Trophoblast cell (in vitro differentiated cells and primary cell): ENCODE results near the gene GRAP.

Source experiments
- DNase-seq, 2 donors: peaks; one replicate each; pipeline ENCODE4 v3.0.0-alpha.2; 2016
- H2AFZ ChIP-seq: 2 replicates; pipeline ENCODE4 v1.6.1; 2013; ENCODE audit warnings: low read length, moderate library complexity, mild to moderate bottlenecking; ENCODE audit not compliant: insufficient read depth, poor library complexity
- H2AK5ac ChIP-seq: 2 replicates; pipeline ENCODE4 v1.6.1; 2013; ENCODE audit warnings: mild to moderate bottlenecking, low read length
- H2BK120ac ChIP-seq: 2 replicates; pipeline ENCODE4 v1.6.1; 2013; ENCODE audit warnings: low read length, mild to moderate bottlenecking, moderate library complexity; ENCODE audit not compliant: insufficient read depth, poor library complexity
- H2BK12ac ChIP-seq: 2 replicates; pipeline ENCODE4 v1.6.1; 2013; ENCODE audit warnings: mild to moderate bottlenecking, low read length, moderate library complexity
- H2BK5ac ChIP-seq: 2 replicates; pipeline ENCODE4 v1.6.1; 2013; ENCODE audit warnings: low read length, low read depth, moderate library complexity, mild to moderate bottlenecking; ENCODE audit not compliant: poor library complexity
- H3K14ac ChIP-seq: 2 replicates; pipeline ENCODE4 v1.6.1; 2013; ENCODE audit warnings: mild to moderate bottlenecking, low read length
- H3K18ac ChIP-seq: 2 replicates; pipeline ENCODE4 v1.6.1; 2013; ENCODE audit warnings: mild to moderate bottlenecking, low read length
- H3K23ac ChIP-seq: 2 replicates; pipeline ENCODE4 v1.6.1; 2013; ENCODE audit warnings: low read length
- H3K27ac ChIP-seq: 2 replicates; pipeline ENCODE4 v1.5.1; 2013; ENCODE audit warnings: low read depth, mild to moderate bottlenecking, inconsistent platforms, low read length, moderate library complexity
- H3K27me3 ChIP-seq: 2 replicates; pipeline ENCODE4 v1.6.1; 2013; ENCODE audit warnings: inconsistent platforms, mild to moderate bottlenecking, low read length, moderate library complexity; ENCODE audit not compliant: insufficient read depth
- H3K36me3 ChIP-seq, 2 experiments: 1 replicate in 1 of 2; 2 replicates in 1 of 2; pipeline ENCODE4 v1.6.1; 2013; ENCODE audit warnings: low read length in 2 of 2, mild to moderate bottlenecking in 2 of 2, moderate library complexity in 1 of 2; ENCODE audit not compliant: insufficient read depth in 2 of 2, control insufficient read depth in 1 of 2
- H3K4ac ChIP-seq: 2 replicates; pipeline ENCODE4 v1.6.1; 2013; ENCODE audit warnings: low read depth, mild to moderate bottlenecking, low read length, moderate library complexity
- H3K4me1 ChIP-seq, 2 experiments: 1 replicate in 1 of 2; 2 replicates in 1 of 2; pipeline ENCODE4 v1.6.1; 2013; ENCODE audit warnings: low read length in 2 of 2, mild to moderate bottlenecking in 2 of 2, moderate library complexity in 1 of 2; ENCODE audit not compliant: insufficient read depth in 2 of 2, control insufficient read depth in 1 of 2
- H3K4me2 ChIP-seq: 2 replicates; pipeline ENCODE4 v1.6.1; 2013; ENCODE audit warnings: inconsistent platforms, mild to moderate bottlenecking, low read length, moderate library complexity
- H3K4me3 ChIP-seq: 2 replicates; pipeline ENCODE4 v1.5.1; 2013; ENCODE audit warnings: mild to moderate bottlenecking, low read depth, low read length, inconsistent platforms
- H3K79me1 ChIP-seq: one replicate; pipeline ENCODE4 v1.6.1; 2013; ENCODE audit warnings: low read length
- H3K79me2 ChIP-seq: 2 replicates; pipeline ENCODE4 v1.6.1; 2013; ENCODE audit warnings: low read length, mild to moderate bottlenecking; ENCODE audit not compliant: control insufficient read depth, insufficient read depth, poor library complexity
- H3K9ac ChIP-seq: 2 replicates; pipeline ENCODE4 v1.6.1; 2013; ENCODE audit warnings: mild to moderate bottlenecking, low read length
- H3K9me3 ChIP-seq: 2 replicates; pipeline ENCODE4 v1.6.1; 2013; ENCODE audit warnings: low read depth, mild to moderate bottlenecking, control low read depth, inconsistent platforms, low read length; ENCODE audit not compliant: insufficient read depth
- H4K12ac ChIP-seq: 2 replicates; pipeline ENCODE4 v1.6.1; 2013; ENCODE audit warnings: low read depth, mild to moderate bottlenecking, low read length, moderate library complexity
- H4K8ac ChIP-seq: 2 replicates; pipeline ENCODE4 v1.6.1; 2013; ENCODE audit warnings: low read depth, mild to moderate bottlenecking, low read length, moderate library complexity
- H4K91ac ChIP-seq: one replicate; pipeline ENCODE4 v1.6.1; 2013; ENCODE audit warnings: low read depth, mild to moderate bottlenecking, low read length, moderate library complexity
- WGBS: extraction: QIAGEN DNeasy Blood & Tissue Kit; methylation state at CpG from one replicate; pipeline ENCODE4 v1.1.7; 2013; ENCODE audit warnings: missing lambda C conversion rate; ENCODE audit not compliant: insufficient read length, insufficient coverage; ENCODE audit errors: extremely low coverage; 5-methylcytosine and 5-hydroxymethylcytosine counted together

The GRAP gene

DNA sequence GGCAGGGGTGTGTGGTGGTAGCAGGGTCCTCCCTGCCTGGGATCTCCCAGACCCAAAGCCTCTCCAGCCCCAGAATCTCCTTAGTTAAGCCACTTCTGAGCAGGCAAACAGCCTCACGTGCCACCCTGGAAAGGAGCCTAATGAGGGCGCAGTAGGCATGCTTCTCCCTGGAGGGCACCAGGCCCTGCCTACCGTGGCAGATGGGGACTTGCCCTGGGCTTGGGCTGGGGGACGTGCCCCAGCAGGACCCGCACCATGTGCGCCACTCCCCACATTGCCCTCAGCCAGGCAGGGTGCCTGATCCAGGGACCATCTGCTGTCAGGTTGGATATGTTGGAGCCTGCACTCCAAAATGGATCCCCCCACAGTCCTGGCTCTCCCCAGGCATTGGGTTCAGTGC is 56.4 kb downstream of the GRAP start:
- Histone ChIP-seq H2BK120ac (no peak overlapping the region), H3K4me1 (no peaks in the 10 kb centered on the region), H3K4me2 (no peak overlapping the region), H3K79me1 (no peaks in the 10 kb centered on the region), H4K12ac (no peak overlapping the region), H3K27ac (no peak overlapping the region), H2AFZ (no peak overlapping the region), H3K4ac (no peak overlapping the region), H4K8ac (no peak overlapping the region), H3K23ac (no peak overlapping the region), H2AK5ac (no peak overlapping the region), H3K18ac (peak overlapping the region; percentile 41), H2BK12ac (peak overlapping the region; percentile 3), H3K4me3 (no peak overlapping the region), H3K79me2 (peaks cover 2% of the 10 kb centered on the region), H3K9ac (no peak overlapping the region), H3K36me3 (peaks cover 52 to 57% of the 10 kb centered on the region in 2 experiments), H3K27me3 (no peaks in the 10 kb centered on the region), H2BK5ac (no peak overlapping the region), H3K9me3 (no peaks in the 10 kb centered on the region), H4K91ac (no peak overlapping the region), H3K14ac (no peak overlapping the region)
- no CpG with 5 or more reads among the region's 6 CpGs for WGBS
- DNase-seq = no peak

DNA sequence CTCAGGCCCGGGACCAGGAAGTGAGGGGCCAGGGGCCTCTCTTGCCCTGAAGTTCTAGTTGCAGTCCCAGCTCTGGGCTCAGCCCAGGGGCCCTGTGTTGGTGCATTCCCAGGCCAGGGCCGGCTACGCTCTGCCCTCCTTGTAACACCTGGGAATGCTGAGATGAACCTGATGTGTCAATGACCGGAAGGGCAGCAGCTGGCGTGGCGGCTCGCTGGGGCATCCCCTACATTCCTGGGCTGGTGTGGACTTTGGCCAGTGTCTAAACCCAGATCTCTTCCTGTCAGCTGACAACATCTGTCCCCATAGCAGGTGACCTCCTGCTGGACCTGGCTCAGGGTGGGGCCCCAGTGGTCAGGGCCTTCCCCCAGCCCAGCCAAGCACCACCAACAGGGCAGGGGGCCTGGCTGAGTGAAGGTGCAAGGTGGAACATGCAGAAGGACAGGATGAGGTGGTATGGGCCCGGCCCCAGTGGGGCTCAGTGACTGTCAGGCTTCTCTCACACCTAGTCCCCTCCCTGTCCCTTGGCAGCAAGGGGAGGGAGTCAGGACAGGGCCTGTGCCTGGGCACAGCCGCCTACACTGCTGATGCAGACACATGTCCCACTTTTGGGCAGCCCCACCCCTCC is 58.1 kb downstream of the GRAP start:
- Histone ChIP-seq H3K4me1 (peaks cover 6 to 7% of the 10 kb centered on the region in 2 experiments), H3K79me1 (peaks cover 1% of the 10 kb centered on the region), H3K4me3 (no peak overlapping the region), H3K79me2 (peaks cover 2% of the 10 kb centered on the region), H3K9me3 (peaks cover under 1% of the 10 kb centered on the region), H2AK5ac (no peak overlapping the region), H3K27ac (no peak overlapping the region), H3K27me3 (no peaks in the 10 kb centered on the region), H4K8ac (no peak overlapping the region), H3K9ac (no peak overlapping the region), H2BK5ac (no peak overlapping the region), H3K4me2 (no peak overlapping the region), H4K12ac (no peak overlapping the region), H3K23ac (no peak overlapping the region), H2BK12ac (no peak overlapping the region), H3K14ac (no peak overlapping the region), H3K36me3 (peaks cover 62 to 64% of the 10 kb centered on the region in 2 experiments), H3K4ac (no peak overlapping the region), H3K18ac (no peak overlapping the region), H2AFZ (no peak overlapping the region), H4K91ac (no peak overlapping the region), H2BK120ac (no peak overlapping the region)
- no CpG with 5 or more reads among the region's 9 CpGs for WGBS
- peak; percentile 33 to 35 for DNase-seq

DNA sequence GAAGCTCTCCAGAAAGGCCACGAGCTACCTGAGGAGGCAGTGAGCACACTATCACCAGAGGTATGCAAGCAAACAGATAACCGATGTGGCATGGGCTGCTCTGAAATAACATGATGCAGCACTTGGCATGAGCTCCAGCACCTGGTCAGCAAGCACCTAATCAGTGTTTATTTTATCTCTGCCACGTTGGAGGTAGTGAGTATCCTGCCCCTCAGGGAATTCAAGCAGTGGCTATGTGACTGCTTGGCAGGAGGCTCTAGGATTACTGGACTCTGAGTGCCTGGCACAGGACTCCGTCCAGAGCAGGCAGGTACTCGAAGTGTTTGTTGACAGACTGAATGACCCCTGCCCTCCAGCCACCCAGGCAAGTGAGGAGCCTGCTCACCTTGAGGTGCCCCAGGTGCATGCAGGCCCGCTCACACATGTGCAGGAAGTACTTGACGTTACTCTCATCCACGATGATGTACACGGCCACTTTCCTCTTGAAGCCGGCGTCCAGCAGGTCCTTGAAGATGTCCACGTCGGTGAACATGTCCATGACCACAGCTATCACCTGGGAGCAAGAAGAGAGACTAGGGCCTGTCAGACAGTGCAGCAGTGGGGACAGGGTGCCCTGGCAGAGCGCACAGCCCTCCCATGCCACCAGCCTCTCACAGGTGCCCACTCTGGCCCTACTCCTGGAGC is 58.8 kb downstream of the GRAP start:
- no peak overlapping the region for H2BK12ac ChIP-seq
- H3K27me3 ChIP-seq = no peaks in the 10 kb centered on the region
- DNase-seq = no peak
- no peak overlapping the region for H3K18ac ChIP-seq
- H3K14ac ChIP-seq = no peak overlapping the region
- H3K4ac ChIP-seq = no peak overlapping the region
- H3K9me3 ChIP-seq = peaks cover 3% of the 10 kb centered on the region
- H3K27ac ChIP-seq = no peak overlapping the region
- no peak overlapping the region for H3K4me2 ChIP-seq
- H2AK5ac ChIP-seq = no peak overlapping the region
- H4K91ac ChIP-seq = no peak overlapping the region
- peaks cover 61 to 63% of the 10 kb centered on the region in 2 experiments for H3K36me3 ChIP-seq
- no peak overlapping the region for H3K4me3 ChIP-seq
- H3K4me1 ChIP-seq = peaks cover 6 to 9% of the 10 kb centered on the region in 2 experiments
- H3K79me1 ChIP-seq = peaks cover 3% of the 10 kb centered on the region
- no peak overlapping the region for H3K23ac ChIP-seq
- no peak overlapping the region for H3K9ac ChIP-seq
- no peak overlapping the region for H4K12ac ChIP-seq
- no peak overlapping the region for H2AFZ ChIP-seq
- peaks cover 2% of the 10 kb centered on the region for H3K79me2 ChIP-seq
- no peak overlapping the region for H2BK5ac ChIP-seq
- WGBS = no CpG with 5 or more reads among the region's 14 CpGs
- no peak overlapping the region for H4K8ac ChIP-seq
- no peak overlapping the region for H2BK120ac ChIP-seq

DNA sequence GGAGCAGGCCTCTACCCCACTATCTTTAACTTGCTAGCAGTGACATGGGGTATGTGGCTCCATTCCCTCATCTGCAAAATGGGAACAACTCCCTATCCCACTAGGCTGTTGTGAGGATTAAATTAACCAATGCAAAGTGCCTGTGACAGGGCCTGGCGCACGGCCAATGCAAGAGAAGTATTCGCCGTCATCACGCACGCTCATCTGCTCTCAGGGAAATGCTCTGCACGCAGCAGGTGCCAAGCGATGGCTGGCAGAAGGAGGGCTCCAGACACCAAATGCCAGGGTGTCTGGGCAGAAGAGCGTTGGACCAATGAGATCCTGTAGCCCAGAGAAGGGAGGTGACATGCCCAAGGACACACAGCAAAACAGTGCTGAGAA is 59.5 kb downstream of the GRAP start:
- H3K9ac ChIP-seq = no peak overlapping the region

More for the DNA sequence above, 59.5 kb downstream of the GRAP start:
- Histone ChIP-seq H4K8ac (no peak overlapping the region), H2BK120ac (no peak overlapping the region), H2AFZ (no peak overlapping the region), H3K79me1 (peaks cover 10% of the 10 kb centered on the region), H3K27ac (no peak overlapping the region), H2BK5ac (no peak overlapping the region), H3K4me2 (no peak overlapping the region), H3K14ac (no peak overlapping the region), H3K36me3 (peaks cover 60 to 61% of the 10 kb centered on the region in 2 experiments), H3K9me3 (peaks cover 3% of the 10 kb centered on the region), H3K79me2 (peaks cover 2% of the 10 kb centered on the region), H3K4me1 (peaks cover 12 to 13% of the 10 kb centered on the region in 2 experiments), H2AK5ac (no peak overlapping the region), H3K4ac (no peak overlapping the region), H4K91ac (no peak overlapping the region), H3K27me3 (no peaks in the 10 kb centered on the region), H3K18ac (no peak overlapping the region), H3K23ac (no peak overlapping the region), H3K4me3 (no peak overlapping the region), H2BK12ac (no peak overlapping the region), H4K12ac (no peak overlapping the region)
- no CpG with 5 or more reads among the region's 9 CpGs for WGBS
- no peak for DNase-seq
